Stimulated activated CD4-positive, alpha-beta T cell treated with anti-CD3 and anti-CD28 coated beads, Interleukin-4, amount 100 ng/mL, for 48 hours (primary cell): Measurements from ENCODE around the gene RAMP2.

Experiments
- DNase-seq, 2 donors: peaks; one replicate each; pipeline ENCODE4 v3.0.0-alpha.2; 2020; ENCODE audit warnings: low read depth in 2 of 2

Gene RAMP2

GRCh38 chr17:42795061-42795460 lies 34.0 kb downstream of the RAMP2 start:
- no peak for DNase-seq

- no peak for DNase-seq
Observed at GRCh38 chr17:42795465-42795864, 34.4 kb downstream of the RAMP2 start.

GRCh38 chr17:42796066-42796758 lies 35.2 kb downstream of the RAMP2 start:
- DNase-seq = no peak

GRCh38 chr17:42797067-42798007 lies 36.3 kb downstream of the RAMP2 start:
- DNase-seq = no peak

GRCh38 chr17:42798011-42798382 lies 37.0 kb downstream of the RAMP2 start:
- DNase-seq = no peak

GRCh38 chr17:42798383-42799380 lies 37.7 kb downstream of the RAMP2 start, which contains the start of the genes CNTD1 and COA3:
TSS of gene CNTD1 (plus strand) at chr17:42798861. CDS start at chr17:42799068, 207 bp downstream.
TSS of gene COA3 (minus strand) at chr17:42798704. CDS start at chr17:42798681, 23 bp downstream.
- peak; percentile 78 to 81 for DNase-seq

GRCh38 chr17:42803074-42803883 lies 42.3 kb downstream of the RAMP2 start:
- no peak for DNase-seq

GRCh38 chr17:42804918-42805367 lies 43.9 kb downstream of the RAMP2 start:
- DNase-seq = no peak

GRCh38 chr17:42806249-42806648 lies 45.2 kb downstream of the RAMP2 start:
- no peak for DNase-seq

GRCh38 chr17:42809250-42809649 lies 48.2 kb downstream of the RAMP2 start:
- DNase-seq = no peak
